IMR-90 (cell line): ENCODE data around the gene TSPY10. TPM values are rescaled to one million over a fixed set of nuclear protein-coding genes. Genes with fewer than 3 reads are reported as not detected.

Source experiments
- polyA plus RNA-seq, 3 experiments: library from polyadenylated mRNA; depleted of rRNA; stranded (reverse); fragments of >200 nt; gene quantifications; 2 replicates each; pipeline ENCODE4 v1.2.3, GENCODE V29; 2012; ENCODE audit warnings: low replicate concordance in 1 of 3
- total RNA-seq: library from RNA; depleted of rRNA; stranded (reverse); fragments of >200 nt; gene quantifications from 2 replicates; pipeline ENCODE4 v1.2.3, GENCODE V29; 2012; rRNA removed

TSPY10 gene
- total and polyA plus RNA-seq, 2 of the 4 experiments (the other 2 are of a cell fraction), result not detected

Other genes with a start within 250 kb of the TSPY10 start
- gene TSPY4, start 190.4 kb upstream of the TSPY10 start, total RNA-seq, result not detected in 2 replicates
- not detected in 2 replicates for gene TSPY4, start 190.4 kb upstream of the TSPY10 start, polyA plus RNA-seq (2012; rRNA removed)
- gene TSPY8, start 170.1 kb upstream of the TSPY10 start, total RNA-seq, result not detected in 2 replicates
- gene TSPY8, start 170.1 kb upstream of the TSPY10 start, polyA plus RNA-seq (2012; rRNA removed), result not detected in 2 replicates
- not detected in 2 replicates for gene TSPY3, start 129.5 kb upstream of the TSPY10 start, total RNA-seq
- gene TSPY3, start 129.5 kb upstream of the TSPY10 start, polyA plus RNA-seq (2012; rRNA removed), result not detected in 2 replicates
- gene TSPY1, start 60.9 kb upstream of the TSPY10 start, total RNA-seq, result not detected in 2 replicates
- gene TSPY1, start 60.9 kb upstream of the TSPY10 start, polyA plus RNA-seq (2012; rRNA removed), result not detected in 2 replicates
- not detected in 2 replicates for gene TSPY9, start 40.6 kb upstream of the TSPY10 start, total RNA-seq
- gene TSPY9, start 40.6 kb upstream of the TSPY10 start, polyA plus RNA-seq (2012; rRNA removed), result not detected in 2 replicates